Transverse colon (tissue), 4 donors: ENCODE results near the gene MCTP2.

Source experiments
- EP300 ChIP-seq: sonication (generic); formaldehyde crosslinking; IDR thresholded peaks from one replicate; pipeline ENCODE4 v1.6.1; 2017; ENCODE audit warnings: antibody characterized with exemption, low read depth
- POLR2AphosphoS5 ChIP-seq, 3 donors: sonication (generic); formaldehyde crosslinking; IDR thresholded peaks; one replicate each; pipeline ENCODE4 v1.6.1; 2016; ENCODE audit warnings: antibody characterized with exemption in 3 of 3
- TF ChIP-seq, protein P1 (sequence below), 5 experiments: fragments of 200-600 bp in 3 of 5; fragments of 450-650 bp in 2 of 5; sonication (generic) in 3 of 5; IDR thresholded peaks; 1 replicate in 2 of 5; 2 replicates in 3 of 5; pipeline ENCODE4 v1.5.1; 2016 to 2017; ENCODE audit warnings: antibody characterized with exemption in 5 of 5, inconsistent platforms in 3 of 5, mild to moderate bottlenecking in 2 of 5, moderate library complexity in 1 of 5

GRCh38 chr15:94362385-94363092 is 131.2 kb downstream of the MCTP2 start:
- TF ChIP-seq, protein P1, sequence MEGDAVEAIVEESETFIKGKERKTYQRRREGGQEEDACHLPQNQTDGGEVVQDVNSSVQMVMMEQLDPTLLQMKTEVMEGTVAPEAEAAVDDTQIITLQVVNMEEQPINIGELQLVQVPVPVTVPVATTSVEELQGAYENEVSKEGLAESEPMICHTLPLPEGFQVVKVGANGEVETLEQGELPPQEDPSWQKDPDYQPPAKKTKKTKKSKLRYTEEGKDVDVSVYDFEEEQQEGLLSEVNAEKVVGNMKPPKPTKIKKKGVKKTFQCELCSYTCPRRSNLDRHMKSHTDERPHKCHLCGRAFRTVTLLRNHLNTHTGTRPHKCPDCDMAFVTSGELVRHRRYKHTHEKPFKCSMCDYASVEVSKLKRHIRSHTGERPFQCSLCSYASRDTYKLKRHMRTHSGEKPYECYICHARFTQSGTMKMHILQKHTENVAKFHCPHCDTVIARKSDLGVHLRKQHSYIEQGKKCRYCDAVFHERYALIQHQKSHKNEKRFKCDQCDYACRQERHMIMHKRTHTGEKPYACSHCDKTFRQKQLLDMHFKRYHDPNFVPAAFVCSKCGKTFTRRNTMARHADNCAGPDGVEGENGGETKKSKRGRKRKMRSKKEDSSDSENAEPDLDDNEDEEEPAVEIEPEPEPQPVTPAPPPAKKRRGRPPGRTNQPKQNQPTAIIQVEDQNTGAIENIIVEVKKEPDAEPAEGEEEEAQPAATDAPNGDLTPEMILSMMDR (IDR thresholded peaks at IDR 0.05): no peak
- TF ChIP-seq EP300: no peak
- TF ChIP-seq POLR2AphosphoS5 (IDR thresholded peaks at IDR 0.05): no peak
